Measurements from ENCODE around the gene CEP192. TPM values are rescaled to one million over a fixed set of nuclear protein-coding genes. Genes with fewer than 3 reads are reported as not detected.

Gene CEP192
- total and polyA plus RNA-seq, 2 of the 13 experiments (the other 11 are each of a cell fraction or from before 2014, with no cell fraction given), result 15.3 to 24.7 TPM

GRCh38 chr18:12960853-12961397, 30.2 kb upstream of the CEP192 start:
- Histone ChIP-seq H3K27ac (ENCODE audit: extremely low read length, insufficient read depth, low read length) (no peak overlapping the region), H3K9ac (ENCODE audit: insufficient read depth, low read depth, low read length) (no peak overlapping the region), H4K20me1 (ENCODE audit: insufficient read depth, low read length) (peaks cover 3% of the 10 kb centered on the region; the same call in 1 of the 2 replicates), H3K79me2 (ENCODE audit: insufficient read depth, low read length) (peaks cover 43% of the 10 kb centered on the region), H3K36me3 (replicated peaks in 1 of 2; ENCODE audit: control insufficient read depth in 1 of 2, insufficient read depth in 2 of 2, low read length in 2 of 2) (peaks cover 9 to 68% of the 10 kb centered on the region in 2 experiments), H3K27me3 (ENCODE audit: control insufficient read depth in 1 of 2, insufficient read depth in 2 of 2, low read length in 2 of 2) (no peaks in the 10 kb centered on the region), H3K4me3 (replicated peaks in 1 of 3; ENCODE audit: insufficient read depth in 1 of 3, low read depth in 2 of 3, low read length in 3 of 3) (no peak overlapping the region), H3K9me3 (ENCODE audit: low read length) (no peaks in the 10 kb centered on the region), H3K4me1 (ENCODE audit: insufficient read depth, low read length) (peaks cover 12% of the 10 kb centered on the region), H2AFZ (ENCODE audit: low read length) (no peak overlapping the region), H3K4me2 (ENCODE audit: low read depth, low read length) (no peak overlapping the region)
- no TSS peak for BruUV-seq (replicated peaks)
- WGBS (ENCODE audit: low lambda C conversion rate), result 98% methylated on average over 3 of the region's 6 CpGs
- ChIA-PET POLR2A (interaction anchor here (1.3 kb wide), 1 partner anchor 12 kb away, joined by 7 read pairs; the partner anchor contains the start of gene SEH1L), CTCF (ENCODE audit: low intra/inter-chr PET ratio, low total read pairs) (no interaction called here)
- in situ Hi-C loops (cut with HindIII; ENCODE audit: extremely low pct_ligation_motif_present, low pct_unique_long_range_greater_than_20kb) (no loop called here), intact Hi-C loops (cut with micrococcal nuclease; ENCODE audit: unreplicated experiment) (no loop called here)
- TF ChIP-seq DPF2 (CRISPR knock-in tag; IDR thresholded peaks at IDR 0.05; ENCODE audit: borderline replicate concordance, low read depth), result no peak
- no peak for TF ChIP-seq MTF2 (CRISPR knock-in tag; IDR thresholded peaks at IDR 0.05; ENCODE audit: borderline replicate concordance)
- no peak for TF ChIP-seq ZNF30 (CRISPR knock-in tag; IDR thresholded peaks at IDR 0.05)
- no peak for TF ChIP-seq LRRFIP1 (CRISPR knock-in tag; conservative IDR thresholded peaks at IDR 0.05)
- no peak for TF ChIP-seq ZNF234 (CRISPR knock-in tag; conservative IDR thresholded peaks at IDR 0.05)
- TF ChIP-seq SP2 (CRISPR knock-in tag; IDR thresholded peaks at IDR 0.05), result no peak
- no peak for TF ChIP-seq NFAT5 (CRISPR knock-in tag; IDR thresholded peaks at IDR 0.05)
- no peak for TF ChIP-seq AHDC1 (CRISPR knock-in tag; IDR thresholded peaks at IDR 0.05; ENCODE audit: borderline replicate concordance)
- TF ChIP-seq HMGA1 (CRISPR knock-in tag; conservative IDR thresholded peaks at IDR 0.05), result no peak
- TF ChIP-seq EP300 (IDR thresholded peaks at IDR 0.05; ENCODE audit: low read depth in 2 of 2, low read length in 2 of 2), result no peak
- TF ChIP-seq EP300 (CRISPR knock-in tag; IDR thresholded peaks at IDR 0.05; ENCODE audit: borderline replicate concordance), result no peak
- ATAC-seq (no peak), DNase-seq (ENCODE audit: low spot score) (no peak), FAIRE-seq (no peak)

All from HepG2 (cell line).